ENCODE data around the gene IGSF3.

DNA sequence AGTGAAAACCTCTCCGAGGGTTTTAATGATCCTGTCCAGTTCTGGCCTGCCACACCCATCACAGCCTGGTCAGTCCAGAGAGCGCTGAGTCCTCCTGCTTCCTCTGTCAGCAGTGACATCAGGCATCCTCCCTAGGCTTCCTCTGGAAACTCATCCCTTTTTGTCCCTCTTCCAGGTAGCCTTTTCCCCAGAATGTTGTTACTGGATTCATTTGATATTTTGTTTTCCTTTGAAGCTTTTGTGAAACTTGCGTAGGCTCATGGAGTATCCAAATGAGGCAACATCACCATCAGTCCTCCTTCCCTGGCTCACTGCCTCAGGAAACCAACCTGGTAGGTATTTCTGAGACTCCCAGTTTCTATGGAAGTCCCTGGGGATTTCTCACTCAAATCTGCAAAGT, 27.0 kb upstream of the IGSF3 start:
- no peak for TF ChIP-seq MAX (IDR thresholded peaks at IDR 0.05; ENCODE audit: low read depth, low read length)
- TF ChIP-seq, protein P1, sequence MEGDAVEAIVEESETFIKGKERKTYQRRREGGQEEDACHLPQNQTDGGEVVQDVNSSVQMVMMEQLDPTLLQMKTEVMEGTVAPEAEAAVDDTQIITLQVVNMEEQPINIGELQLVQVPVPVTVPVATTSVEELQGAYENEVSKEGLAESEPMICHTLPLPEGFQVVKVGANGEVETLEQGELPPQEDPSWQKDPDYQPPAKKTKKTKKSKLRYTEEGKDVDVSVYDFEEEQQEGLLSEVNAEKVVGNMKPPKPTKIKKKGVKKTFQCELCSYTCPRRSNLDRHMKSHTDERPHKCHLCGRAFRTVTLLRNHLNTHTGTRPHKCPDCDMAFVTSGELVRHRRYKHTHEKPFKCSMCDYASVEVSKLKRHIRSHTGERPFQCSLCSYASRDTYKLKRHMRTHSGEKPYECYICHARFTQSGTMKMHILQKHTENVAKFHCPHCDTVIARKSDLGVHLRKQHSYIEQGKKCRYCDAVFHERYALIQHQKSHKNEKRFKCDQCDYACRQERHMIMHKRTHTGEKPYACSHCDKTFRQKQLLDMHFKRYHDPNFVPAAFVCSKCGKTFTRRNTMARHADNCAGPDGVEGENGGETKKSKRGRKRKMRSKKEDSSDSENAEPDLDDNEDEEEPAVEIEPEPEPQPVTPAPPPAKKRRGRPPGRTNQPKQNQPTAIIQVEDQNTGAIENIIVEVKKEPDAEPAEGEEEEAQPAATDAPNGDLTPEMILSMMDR (IDR thresholded peaks at IDR 0.05; ENCODE audit: low read depth, low read length) = no peak
- no peak for TF ChIP-seq MYC (IDR thresholded peaks at IDR 0.05; ENCODE audit: low read depth, low read length)
